Vagina (tissue), 2 donors: ENCODE data around the gene SLCO1B1. TPM values are rescaled to one million over a fixed set of nuclear protein-coding genes. Genes with fewer than 3 reads are reported as not detected.
"Not testable (repeated sequence)": the region's sequence is repeated elsewhere in the genome, so short reads cannot be mapped to it uniquely, and the experiment has no call there.

ENCODE experiments used
- DNase-seq, 2 donors: peaks; one replicate each; pipeline ENCODE4 v3.0.0-alpha.2; 2017; ENCODE audit errors: extremely low spot score in 2 of 2
- H3K27ac ChIP-seq: fragments of 200-600 bp; sonication (generic); one replicate; pipeline ENCODE4 v1.5.1; 2019
- H3K27me3 ChIP-seq: fragments of 200-600 bp; sonication (generic); one replicate; pipeline ENCODE4 v1.5.1; 2019
- H3K36me3 ChIP-seq, 2 donors: fragments of 200-600 bp; sonication (generic); one replicate each; pipeline ENCODE4 v1.5.1; 2017 to 2019
- H3K4me1 ChIP-seq: fragments of 200-600 bp; sonication (generic); one replicate; pipeline ENCODE4 v1.5.1; 2019
- H3K4me3 ChIP-seq, 2 donors: fragments of 200-600 bp; sonication (generic); 1 replicate in 1 of 2; 2 replicates in 1 of 2; pipeline ENCODE4 v1.5.1; 2016 to 2019
- H3K9me3 ChIP-seq: fragments of 200-600 bp; sonication (generic); one replicate; pipeline ENCODE4 v1.5.1; 2019
- CTCF ChIP-seq, 3 experiments: fragments of 450-650 bp in 2 of 3; fragments of 200-600 bp in 1 of 3; sonication (generic) in 1 of 3; IDR thresholded peaks; one replicate each; pipeline ENCODE4 v1.5.1; 2017 to 2019; ENCODE audit warnings: antibody characterized with exemption in 3 of 3, mild to moderate bottlenecking in 2 of 3, moderate library complexity in 2 of 3
- POLR2A ChIP-seq, 2 donors: fragments of 450-650 bp; IDR thresholded peaks; one replicate each; pipeline ENCODE4 v1.6.1; 2017; ENCODE audit warnings: antibody characterized with exemption in 2 of 2, mild to moderate bottlenecking in 2 of 2, moderate library complexity in 2 of 2
- POLR2AphosphoS5 ChIP-seq, 2 donors: sonication (generic); formaldehyde crosslinking; IDR thresholded peaks; one replicate each; pipeline ENCODE4 v1.9.0; 2017; ENCODE audit warnings: antibody characterized with exemption in 2 of 2, mild to moderate bottlenecking in 2 of 2, low read depth in 1 of 2; ENCODE audit not compliant: insufficient read depth in 1 of 2
- intact Hi-C: fragments of 100-400 bp; cut with DNase I; formaldehyde crosslinking; loops from one replicate; pipeline ENCODE4 v1.15.1; 2023
- total RNA-seq: library from RNA; depleted of rRNA; stranded (reverse); fragments of >200 nt; gene quantifications from one replicate; pipeline ENCODE4 v1.2.3, GENCODE V29; 2016

The SLCO1B1 gene
- total RNA-seq, 1 donor from 2014 or later = not detected

- no peak for DNase-seq
- Histone ChIP-seq H3K36me3 (no peaks in the 10 kb centered on the region), H3K9me3 (no peaks in the 10 kb centered on the region), H3K27me3 (no peaks in the 10 kb centered on the region), H3K27ac (no peak overlapping the region), H3K4me3 (no peak overlapping the region), H3K4me1 (no peaks in the 10 kb centered on the region)
- intact Hi-C loops = no loop called here
- no peak for TF ChIP-seq CTCF (IDR thresholded peaks at IDR 0.05)
- no peak for TF ChIP-seq POLR2AphosphoS5 (IDR thresholded peaks at IDR 0.05; ENCODE audit: insufficient read depth in 1 of 2, low read depth in 1 of 2)
Measured at GRCh38 chr12:21129351-21129750, 1.6 kb upstream of the SLCO1B1 start.

- no peaks in the 10 kb centered on the region for H3K4me1 ChIP-seq
- no peak for DNase-seq
- no peak overlapping the region for H3K27ac ChIP-seq
- H3K9me3 ChIP-seq = no peaks in the 10 kb centered on the region
- no peaks in the 10 kb centered on the region for H3K36me3 ChIP-seq
- no peak overlapping the region for H3K4me3 ChIP-seq
- intact Hi-C loops = no loop called here
- TF ChIP-seq POLR2A (IDR thresholded peaks at IDR 0.05) (no peak), POLR2AphosphoS5 (IDR thresholded peaks at IDR 0.05; ENCODE audit: insufficient read depth in 1 of 2, low read depth in 1 of 2) (no peak), CTCF (IDR thresholded peaks at IDR 0.05) (no peak)
- no peaks in the 10 kb centered on the region for H3K27me3 ChIP-seq
Measured at GRCh38 chr12:21129906-21130305, 1.1 kb upstream of the SLCO1B1 start.

GRCh38 chr12:21137318-21137999, 6.5 kb downstream of the SLCO1B1 start:
- H3K4me1 ChIP-seq, DNase-seq, H3K27ac ChIP-seq, H3K4me3 ChIP-seq, H3K9me3 ChIP-seq, H3K27me3 ChIP-seq, intact Hi-C loops, H3K36me3 ChIP-seq: not testable (repeated sequence)

GRCh38 chr12:21138016-21138415, 7.0 kb downstream of the SLCO1B1 start:
- Histone ChIP-seq H3K36me3 (no peaks in the 10 kb centered on the region), H3K4me3 (no peak overlapping the region), H3K4me1 (no peaks in the 10 kb centered on the region), H3K9me3 (no peaks in the 10 kb centered on the region), H3K27me3 (no peaks in the 10 kb centered on the region), H3K27ac (no peak overlapping the region)
- no peak for TF ChIP-seq CTCF (IDR thresholded peaks at IDR 0.05)
- no peak for TF ChIP-seq POLR2A (IDR thresholded peaks at IDR 0.05)
- TF ChIP-seq POLR2AphosphoS5 (IDR thresholded peaks at IDR 0.05; ENCODE audit: insufficient read depth in 1 of 2, low read depth in 1 of 2) = no peak
- intact Hi-C loops = no loop called here
- DNase-seq = no peak

- DNase-seq = no peak
- no peaks in the 10 kb centered on the region for H3K27me3 ChIP-seq
- intact Hi-C loops = no loop called here
- no peak for TF ChIP-seq CTCF (IDR thresholded peaks at IDR 0.05)
- no peak for TF ChIP-seq POLR2A (IDR thresholded peaks at IDR 0.05)
- TF ChIP-seq POLR2AphosphoS5 (IDR thresholded peaks at IDR 0.05; ENCODE audit: insufficient read depth in 1 of 2, low read depth in 1 of 2) = no peak
- no peaks in the 10 kb centered on the region for H3K4me1 ChIP-seq
- H3K9me3 ChIP-seq = no peaks in the 10 kb centered on the region
- no peak overlapping the region for H3K4me3 ChIP-seq
- no peak overlapping the region for H3K27ac ChIP-seq
- no peaks in the 10 kb centered on the region for H3K36me3 ChIP-seq
Measured at GRCh38 chr12:21144309-21144708, 13.3 kb downstream of the SLCO1B1 start.

- intact Hi-C loops, H3K4me3 ChIP-seq, H3K27ac ChIP-seq, H3K27me3 ChIP-seq, H3K4me1 ChIP-seq, DNase-seq, H3K36me3 ChIP-seq, H3K9me3 ChIP-seq: not testable (repeated sequence)
Measured at GRCh38 chr12:21149861-21150260, 18.9 kb downstream of the SLCO1B1 start.
